AG04449 (cell line): ENCODE data around the gene ST6GALNAC4.
A peak's percentile ranks its signal among the peaks of the same experiment; 100 is the strongest.

Source experiments
- CTCF ChIA-PET: fragments of 350-600 bp; formaldehyde crosslinking; extraction: SDS; loops from one replicate; lab custom pipeline; 2021; ENCODE audit warnings: antibody characterized with exemption; lab: Yijun Ruan, JAX
- POLR2A ChIA-PET: fragments of 400-600, 350-600 bp; formaldehyde crosslinking; extraction: SDS; loops from one replicate; lab custom pipeline; 2020; ENCODE audit warnings: antibody characterized with exemption, inconsistent platforms; lab: Yijun Ruan, JAX
- DNase-seq: peaks from one replicate; pipeline ENCODE4 v3.0.0-alpha.2; 2010; ENCODE audit warnings: low read depth, low spot score
- H3K4me3 ChIP-seq: 2 replicates; pipeline ENCODE4 v1.5.1; 2011; ENCODE audit warnings: low read depth, mild to moderate bottlenecking, control low read depth, low read length
- TF ChIP-seq, protein P1 (sequence below): IDR thresholded peaks from one replicate; pipeline ENCODE4 v1.5.1; 2011; ENCODE audit warnings: mild to moderate bottlenecking, moderate library complexity, low read length, control low read depth, inconsistent platforms; ENCODE audit not compliant: insufficient read depth; ENCODE audit errors: missing control alignments

ST6GALNAC4 gene

GRCh38 chr9:127915801-127916719, 781 bp downstream of the ST6GALNAC4 start:
- no peak for DNase-seq
- ChIA-PET POLR2A (interaction anchor here (0.6 to 1.2 kb wide), 2 partner anchors 18 to 88 kb away, joined by 4 to 5 read pairs; no protein-coding TSS in a partner anchor), CTCF (interaction anchor here (0.6 to 2.5 kb wide), 11 partner anchors 18 to 327 kb away, joined by 3 to 13 read pairs (median 5); partner anchors contain the start of genes CDK9 and TOR2A)
- TF ChIP-seq, protein P1, sequence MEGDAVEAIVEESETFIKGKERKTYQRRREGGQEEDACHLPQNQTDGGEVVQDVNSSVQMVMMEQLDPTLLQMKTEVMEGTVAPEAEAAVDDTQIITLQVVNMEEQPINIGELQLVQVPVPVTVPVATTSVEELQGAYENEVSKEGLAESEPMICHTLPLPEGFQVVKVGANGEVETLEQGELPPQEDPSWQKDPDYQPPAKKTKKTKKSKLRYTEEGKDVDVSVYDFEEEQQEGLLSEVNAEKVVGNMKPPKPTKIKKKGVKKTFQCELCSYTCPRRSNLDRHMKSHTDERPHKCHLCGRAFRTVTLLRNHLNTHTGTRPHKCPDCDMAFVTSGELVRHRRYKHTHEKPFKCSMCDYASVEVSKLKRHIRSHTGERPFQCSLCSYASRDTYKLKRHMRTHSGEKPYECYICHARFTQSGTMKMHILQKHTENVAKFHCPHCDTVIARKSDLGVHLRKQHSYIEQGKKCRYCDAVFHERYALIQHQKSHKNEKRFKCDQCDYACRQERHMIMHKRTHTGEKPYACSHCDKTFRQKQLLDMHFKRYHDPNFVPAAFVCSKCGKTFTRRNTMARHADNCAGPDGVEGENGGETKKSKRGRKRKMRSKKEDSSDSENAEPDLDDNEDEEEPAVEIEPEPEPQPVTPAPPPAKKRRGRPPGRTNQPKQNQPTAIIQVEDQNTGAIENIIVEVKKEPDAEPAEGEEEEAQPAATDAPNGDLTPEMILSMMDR: no peak
- H3K4me3 ChIP-seq: peak overlapping the region; percentile 74

DNA sequence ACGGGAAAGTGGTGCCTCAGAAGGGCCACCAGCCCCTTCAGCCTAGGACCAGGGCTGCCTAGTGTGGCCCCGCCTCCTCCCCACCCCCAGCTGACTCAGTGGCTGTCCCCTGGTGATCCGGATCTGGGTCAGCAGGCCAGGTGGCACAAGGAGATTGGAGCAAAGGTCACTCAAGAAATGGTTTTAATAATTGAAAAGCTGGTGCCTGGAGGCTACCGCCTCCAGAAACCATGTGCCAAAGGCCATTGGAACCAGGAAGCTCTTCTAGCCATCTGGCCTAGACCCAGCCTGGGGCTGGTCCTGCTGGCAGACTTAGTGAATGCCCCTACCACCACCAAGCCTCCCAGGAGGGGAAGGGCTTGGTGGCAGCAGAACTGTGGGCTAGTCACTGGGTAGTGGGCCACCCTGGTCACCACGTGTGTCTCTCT, 1.5 kb downstream of the ST6GALNAC4 start:
- no peak for DNase-seq
- no peak overlapping the region; the same call in 1 of the 2 replicates for H3K4me3 ChIP-seq
- TF ChIP-seq, protein P1: no peak
- CTCF ChIA-PET: interaction anchor here (0.6 to 1.3 kb wide), 3 partner anchors 180 to 326 kb away, joined by 3 to 4 read pairs (median 3); partner anchors contain the start of gene TOR2A
- POLR2A ChIA-PET: interaction anchor here (0.6 kb wide), 1 partner anchor 87 kb away, joined by 4 read pairs; no protein-coding TSS in a partner anchor

DNA sequence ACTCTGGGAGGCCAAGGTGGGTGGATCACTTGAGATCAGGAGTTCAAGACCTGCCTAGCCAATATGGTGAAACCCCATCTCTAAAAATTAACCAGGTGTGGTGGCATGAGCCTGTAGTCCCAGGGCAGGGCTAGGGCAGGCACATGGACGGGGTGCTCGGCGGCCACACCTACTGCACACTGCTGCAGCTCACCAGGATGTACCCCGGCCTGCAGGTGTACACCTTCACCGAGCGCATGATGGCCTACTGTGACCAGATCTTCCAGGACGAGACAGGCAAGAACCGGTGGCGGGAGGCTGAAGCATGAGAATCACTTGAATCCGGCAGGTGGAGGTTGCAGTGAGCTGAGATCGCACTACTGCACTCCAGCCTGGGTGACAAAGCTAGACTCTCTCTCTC, 3.2 kb downstream of the ST6GALNAC4 start:
- TF ChIP-seq, protein P1: no peak
- CTCF ChIA-PET: interaction anchor here (1.1 kb wide), 1 partner anchor 204 kb away, joined by 4 read pairs; no protein-coding TSS in a partner anchor

DNA sequence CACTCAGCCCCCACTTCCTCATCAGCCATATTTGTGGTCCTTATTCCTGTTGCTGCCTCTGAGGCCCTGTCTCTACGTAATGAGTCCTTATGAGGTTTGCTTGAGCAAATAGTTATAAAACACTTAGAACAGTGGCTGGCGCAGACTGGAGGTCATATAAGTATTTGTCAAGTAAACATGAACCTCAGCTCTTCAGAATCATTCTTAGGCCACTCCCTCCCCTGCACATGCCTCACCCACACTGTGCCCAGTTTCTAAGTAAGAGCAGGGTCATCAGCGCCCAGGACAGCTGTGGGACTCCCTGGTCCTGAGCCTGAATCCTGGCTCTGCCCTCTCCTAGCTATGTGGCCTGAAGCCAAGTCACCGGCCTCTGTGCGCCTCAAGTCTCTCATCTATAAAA, 4.0 kb downstream of the ST6GALNAC4 start:
- H3K4me3 ChIP-seq: no peak overlapping the region
- POLR2A ChIA-PET: no interaction called here
- DNase-seq: no peak
- CTCF ChIA-PET: interaction anchor here (1.1 to 1.7 kb wide), 2 partner anchors 9 to 205 kb away, joined by 4 to 5 read pairs; no protein-coding TSS in a partner anchor
- TF ChIP-seq, protein P1: no peak

More for the DNA sequence above, 3.2 kb downstream of the ST6GALNAC4 start:
- POLR2A ChIA-PET: no interaction called here
- H3K4me3 ChIP-seq: no peak overlapping the region
- DNase-seq: no peak

- CTCF ChIA-PET: interaction anchor here (1.1 to 1.7 kb wide), 2 partner anchors 8 to 205 kb away, joined by 4 to 5 read pairs; no protein-coding TSS in a partner anchor
- POLR2A ChIA-PET: no interaction called here
Measured at GRCh38 chr9:127912296-127912695, 4.5 kb downstream of the ST6GALNAC4 start.

More at GRCh38 chr9:127912296-127912695, 4.5 kb downstream of the ST6GALNAC4 start:
- TF ChIP-seq, protein P1: no peak
- H3K4me3 ChIP-seq: no peak overlapping the region
- no peak for DNase-seq
